ENCODE results near the gene BRMS1L.

The BRMS1L gene

DNA sequence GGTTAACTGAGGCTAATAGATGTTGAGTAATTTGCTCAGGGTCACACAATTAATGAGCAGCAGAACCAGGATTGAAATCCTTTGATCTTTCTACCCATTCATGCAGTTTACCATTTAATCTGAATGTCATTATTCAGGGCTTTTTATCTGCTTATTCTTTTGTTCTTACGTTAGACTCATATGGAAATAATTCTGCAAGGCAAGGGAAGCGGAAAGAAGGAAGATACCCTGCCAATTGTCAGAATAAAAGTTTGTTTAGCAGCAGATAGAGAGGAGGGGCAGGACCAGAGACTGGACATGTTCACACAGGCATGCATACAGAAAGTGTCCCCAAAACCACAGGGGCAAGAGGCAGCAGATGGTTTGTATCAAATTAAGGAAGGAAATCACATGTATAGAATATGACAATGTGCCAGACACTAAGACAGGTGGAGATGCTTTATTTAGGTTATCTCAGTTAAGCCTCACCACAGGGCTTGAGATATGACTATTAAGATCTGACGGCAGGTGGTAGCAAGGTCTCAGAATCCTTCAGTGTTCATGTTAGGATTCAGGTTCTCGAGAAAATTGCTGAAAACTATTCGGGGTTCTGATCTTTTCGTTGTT lies 29.8 kb downstream of the BRMS1L start:
- peaks cover 10% of the 10 kb centered on the region for H3K4me1 ChIP-seq (ENCODE audit: insufficient read depth, low read length, poor library complexity, severe bottlenecking)
- H2AFZ ChIP-seq (ENCODE audit: low read length), result no peak overlapping the region
- peaks cover 23% of the 10 kb centered on the region for H3K36me3 ChIP-seq (ENCODE audit: insufficient read depth, low read length)
- peak overlapping the region; percentile 0 for H3K4me2 ChIP-seq (ENCODE audit: low read depth, low read length, poor library complexity, severe bottlenecking)
- H3K9me3 ChIP-seq (ENCODE audit: insufficient read depth, low read depth, low read length), result no peaks in the 10 kb centered on the region; the same call in 1 of the 2 replicates
- no peaks in the 10 kb centered on the region for H3F3A ChIP-seq (ENCODE audit: low read depth)
- no peaks in the 10 kb centered on the region for H4K20me1 ChIP-seq (ENCODE audit: insufficient read depth, low read length, poor library complexity, severe bottlenecking)
- no peak overlapping the region for H3K9ac ChIP-seq (ENCODE audit: low read depth, low read length, poor library complexity, severe bottlenecking)
- H3K79me2 ChIP-seq (ENCODE audit: insufficient read depth, low read length), result no peaks in the 10 kb centered on the region
- TF ChIP-seq, protein P1, sequence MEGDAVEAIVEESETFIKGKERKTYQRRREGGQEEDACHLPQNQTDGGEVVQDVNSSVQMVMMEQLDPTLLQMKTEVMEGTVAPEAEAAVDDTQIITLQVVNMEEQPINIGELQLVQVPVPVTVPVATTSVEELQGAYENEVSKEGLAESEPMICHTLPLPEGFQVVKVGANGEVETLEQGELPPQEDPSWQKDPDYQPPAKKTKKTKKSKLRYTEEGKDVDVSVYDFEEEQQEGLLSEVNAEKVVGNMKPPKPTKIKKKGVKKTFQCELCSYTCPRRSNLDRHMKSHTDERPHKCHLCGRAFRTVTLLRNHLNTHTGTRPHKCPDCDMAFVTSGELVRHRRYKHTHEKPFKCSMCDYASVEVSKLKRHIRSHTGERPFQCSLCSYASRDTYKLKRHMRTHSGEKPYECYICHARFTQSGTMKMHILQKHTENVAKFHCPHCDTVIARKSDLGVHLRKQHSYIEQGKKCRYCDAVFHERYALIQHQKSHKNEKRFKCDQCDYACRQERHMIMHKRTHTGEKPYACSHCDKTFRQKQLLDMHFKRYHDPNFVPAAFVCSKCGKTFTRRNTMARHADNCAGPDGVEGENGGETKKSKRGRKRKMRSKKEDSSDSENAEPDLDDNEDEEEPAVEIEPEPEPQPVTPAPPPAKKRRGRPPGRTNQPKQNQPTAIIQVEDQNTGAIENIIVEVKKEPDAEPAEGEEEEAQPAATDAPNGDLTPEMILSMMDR (conservative IDR thresholded peaks at IDR 0.05; ENCODE audit: low read length), result no peak
- TF ChIP-seq EZH2phosphoT487 (IDR thresholded peaks at IDR 0.05; ENCODE audit: borderline replicate concordance), result no peak
- no peak overlapping the region for H3K4me3 ChIP-seq (ENCODE audit: low read length, poor library complexity, severe bottlenecking)
- H3K9me2 ChIP-seq (replicated peaks; ENCODE audit: low read depth, low read length), result no peaks in the 10 kb centered on the region
- H3K27me3 ChIP-seq (ENCODE audit: insufficient read depth, low read length, poor library complexity, severe bottlenecking), result no peaks in the 10 kb centered on the region

DNA sequence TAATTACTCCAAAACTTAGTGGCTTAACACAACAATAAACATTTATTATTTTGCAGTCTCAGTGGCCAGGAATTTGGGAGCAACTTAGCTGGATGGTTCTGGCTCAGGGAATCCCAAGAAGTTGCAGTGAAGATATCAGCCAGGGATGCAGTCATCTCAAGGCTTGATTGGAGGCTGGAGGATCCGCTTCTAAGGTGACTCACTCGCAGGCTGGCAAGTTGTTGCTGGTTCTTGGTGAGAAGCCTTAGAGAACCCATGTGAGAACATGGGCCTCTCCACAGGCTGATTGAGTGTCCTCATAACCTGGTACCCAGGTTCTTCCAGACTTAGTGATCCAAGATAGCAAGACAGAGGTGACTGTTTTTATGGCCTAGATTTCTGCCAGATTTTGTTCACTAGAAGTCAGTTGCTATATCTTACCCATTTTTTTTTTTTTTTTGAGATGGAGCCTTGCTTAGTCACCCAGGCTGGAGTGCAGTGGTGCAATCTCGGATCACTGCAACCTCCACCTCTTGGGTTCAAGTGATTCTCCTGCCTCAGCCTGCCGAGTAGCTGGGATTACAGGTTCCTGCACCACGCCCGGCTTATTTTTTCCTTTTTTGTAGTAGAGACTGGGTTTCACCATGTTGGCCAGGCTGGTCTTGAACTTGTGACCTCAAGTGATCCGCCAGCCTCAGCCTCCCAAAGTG lies 32.5 kb downstream of the BRMS1L start:
- H3K4me3 ChIP-seq (ENCODE audit: low read length, poor library complexity, severe bottlenecking), result no peak overlapping the region
- no peak for TF ChIP-seq EZH2phosphoT487 (IDR thresholded peaks at IDR 0.05; ENCODE audit: borderline replicate concordance)
- TF ChIP-seq, protein P1 (conservative IDR thresholded peaks at IDR 0.05; ENCODE audit: low read length), result no peak
- H3K9me2 ChIP-seq (replicated peaks; ENCODE audit: low read depth, low read length), result no peaks in the 10 kb centered on the region
- H3K9ac ChIP-seq (ENCODE audit: low read depth, low read length, poor library complexity, severe bottlenecking), result no peak overlapping the region
- H4K20me1 ChIP-seq (ENCODE audit: insufficient read depth, low read length, poor library complexity, severe bottlenecking), result no peaks in the 10 kb centered on the region
- no peak overlapping the region for H2AFZ ChIP-seq (ENCODE audit: low read length)
- peaks cover 26% of the 10 kb centered on the region; the same call in 1 of the 2 replicates for H3K36me3 ChIP-seq (ENCODE audit: insufficient read depth, low read length)
- H3K79me2 ChIP-seq (ENCODE audit: insufficient read depth, low read length), result no peaks in the 10 kb centered on the region
- no peaks in the 10 kb centered on the region for H3K9me3 ChIP-seq (ENCODE audit: insufficient read depth, low read depth, low read length)
- H3K4me2 ChIP-seq (ENCODE audit: low read depth, low read length, poor library complexity, severe bottlenecking), result no peak overlapping the region
- H3K27me3 ChIP-seq (ENCODE audit: insufficient read depth, low read length, poor library complexity, severe bottlenecking), result no peaks in the 10 kb centered on the region
- H3F3A ChIP-seq (ENCODE audit: low read depth), result no peaks in the 10 kb centered on the region
- peaks cover 10% of the 10 kb centered on the region for H3K4me1 ChIP-seq (ENCODE audit: insufficient read depth, low read length, poor library complexity, severe bottlenecking)

DNA sequence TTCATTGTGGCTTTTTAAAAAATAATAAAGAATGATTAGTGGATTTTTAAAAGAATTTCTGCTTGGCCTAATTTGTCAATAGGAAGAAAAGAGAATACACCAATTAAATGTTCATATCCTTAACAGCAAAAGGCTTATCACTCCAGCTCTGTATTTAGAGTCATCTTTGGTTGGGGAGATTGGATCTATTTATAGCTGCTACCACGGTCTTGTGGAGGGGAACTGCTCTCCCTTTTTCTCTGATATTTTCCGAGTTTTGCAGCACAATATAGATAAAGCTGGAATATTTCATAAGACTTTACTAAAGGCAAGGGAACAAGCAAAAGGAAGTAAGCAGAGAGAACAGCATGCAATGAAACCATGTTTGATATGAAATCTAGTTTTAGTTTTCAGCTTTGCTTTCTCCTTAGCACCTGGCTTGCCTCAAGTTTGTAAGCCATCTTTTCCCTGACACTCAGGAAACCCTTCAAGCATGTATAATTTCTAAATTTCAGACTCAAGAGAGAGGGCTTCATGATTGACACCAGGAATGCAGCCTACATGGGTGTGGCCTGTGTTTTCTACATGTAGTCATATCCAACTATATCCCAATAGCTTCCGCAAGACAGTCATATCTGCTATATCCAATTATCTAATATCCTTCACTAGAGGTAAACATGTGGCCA lies 35.2 kb downstream of the BRMS1L start:
- Histone ChIP-seq H3K9me3 (ENCODE audit: insufficient read depth, low read depth, low read length) (no peaks in the 10 kb centered on the region), H3K9ac (ENCODE audit: low read depth, low read length, poor library complexity, severe bottlenecking) (no peak overlapping the region), H3K9me2 (replicated peaks; ENCODE audit: low read depth, low read length) (no peaks in the 10 kb centered on the region), H3F3A (ENCODE audit: low read depth) (no peaks in the 10 kb centered on the region), H3K4me1 (ENCODE audit: insufficient read depth, low read length, poor library complexity, severe bottlenecking) (peaks cover 3% of the 10 kb centered on the region), H2AFZ (ENCODE audit: low read length) (no peak overlapping the region), H4K20me1 (ENCODE audit: insufficient read depth, low read length, poor library complexity, severe bottlenecking) (no peaks in the 10 kb centered on the region), H3K4me2 (ENCODE audit: low read depth, low read length, poor library complexity, severe bottlenecking) (no peak overlapping the region), H3K4me3 (ENCODE audit: low read length, poor library complexity, severe bottlenecking) (no peak overlapping the region), H3K36me3 (ENCODE audit: insufficient read depth, low read length) (peaks cover 38% of the 10 kb centered on the region; the same call in 1 of the 2 replicates), H3K27me3 (ENCODE audit: insufficient read depth, low read length, poor library complexity, severe bottlenecking) (no peaks in the 10 kb centered on the region), H3K79me2 (ENCODE audit: insufficient read depth, low read length) (no peaks in the 10 kb centered on the region)
- TF ChIP-seq, protein P1 (conservative IDR thresholded peaks at IDR 0.05; ENCODE audit: low read length), result no peak
- no peak for TF ChIP-seq EZH2phosphoT487 (IDR thresholded peaks at IDR 0.05; ENCODE audit: borderline replicate concordance)

Measured in Loucy (cell line).